Mucosa of rectum (tissue), 2 donors: ENCODE data around the gene PTDSS2.

Experiments
- H3K27ac ChIP-seq, 2 donors: one replicate each; pipeline ENCODE4 v1.7.0; 2013; ENCODE audit warnings: inconsistent platforms in 2 of 2, low read depth in 2 of 2, low read length in 2 of 2
- H3K27me3 ChIP-seq, 2 donors: one replicate each; pipeline ENCODE4 v1.7.0; 2013; ENCODE audit warnings: low read length in 2 of 2; ENCODE audit not compliant: control insufficient read depth in 2 of 2, insufficient read depth in 2 of 2
- H3K36me3 ChIP-seq, 2 donors: one replicate each; pipeline ENCODE4 v1.7.0; 2013; ENCODE audit warnings: low read length in 2 of 2; ENCODE audit not compliant: control insufficient read depth in 2 of 2, insufficient read depth in 2 of 2
- H3K4me1 ChIP-seq, 2 donors: one replicate each; pipeline ENCODE4 v1.7.0; 2013; ENCODE audit warnings: low read length in 2 of 2, mild to moderate bottlenecking in 1 of 2; ENCODE audit not compliant: control insufficient read depth in 2 of 2, insufficient read depth in 2 of 2
- H3K4me3 ChIP-seq, 2 donors: one replicate each; pipeline ENCODE4 v1.7.0; 2013; ENCODE audit warnings: low read length in 2 of 2
- H3K9ac ChIP-seq, 2 donors: one replicate each; pipeline ENCODE4 v1.7.0; 2013; ENCODE audit warnings: low read length in 2 of 2, low read depth in 1 of 2, mild to moderate bottlenecking in 1 of 2
- H3K9me3 ChIP-seq, 2 donors: one replicate each; pipeline ENCODE4 v1.7.0; 2013; ENCODE audit warnings: low read length in 2 of 2; ENCODE audit not compliant: control insufficient read depth in 2 of 2
- donor health status: healthy.
- donor health status: Normal muscosa, but diverticular disease.

Gene PTDSS2

GRCh38 chr11:415640-416041, 34.4 kb upstream of the PTDSS2 start:
- Histone ChIP-seq H3K4me1 (peaks cover 14 to 18% of the 10 kb centered on the region in 2 donors), H3K9me3 (no peaks in the 10 kb centered on the region), H3K9ac (peak overlapping the region; percentile 68 to 94), H3K27ac (peak overlapping the region; percentile 92 to 95), H3K36me3 (no peaks in the 10 kb centered on the region), H3K27me3 (no peaks in the 10 kb centered on the region), H3K4me3 (peak overlapping the region; percentile 66 to 71)

- H3K9ac ChIP-seq, result peak overlapping the region; percentile 68 to 94
Measured at GRCh38 chr11:416051-416756, 33.9 kb upstream of the PTDSS2 start.

GRCh38 chr11:416757-417621, 33.1 kb upstream of the PTDSS2 start:
- H3K9me3 ChIP-seq, result no peaks in the 10 kb centered on the region
- no peaks in the 10 kb centered on the region for H3K27me3 ChIP-seq
- peaks cover 14 to 18% of the 10 kb centered on the region in 2 donors for H3K4me1 ChIP-seq
- peak overlapping the region; percentile 92 to 95 for H3K27ac ChIP-seq
- peak overlapping the region; percentile 75 to 94 for H3K9ac ChIP-seq
- no peaks in the 10 kb centered on the region for H3K36me3 ChIP-seq
- peak overlapping the region; percentile 66 to 71 for H3K4me3 ChIP-seq

More at GRCh38 chr11:416051-416756, 33.9 kb upstream of the PTDSS2 start:
- Histone ChIP-seq H3K9me3 (no peaks in the 10 kb centered on the region), H3K4me3 (peak overlapping the region; percentile 66 to 71), H3K27ac (peak overlapping the region; percentile 92 to 95), H3K4me1 (peaks cover 14 to 18% of the 10 kb centered on the region in 2 donors), H3K27me3 (no peaks in the 10 kb centered on the region), H3K36me3 (no peaks in the 10 kb centered on the region)

GRCh38 chr11:417652-418342, 32.3 kb upstream of the PTDSS2 start:
- H3K27ac ChIP-seq, result peak overlapping the region; percentile 92 to 95
- no peaks in the 10 kb centered on the region for H3K9me3 ChIP-seq
- peak overlapping the region in 1 of 2 donors; percentile 94 for H3K9ac ChIP-seq
- H3K4me3 ChIP-seq, result peak overlapping the region; percentile 66 to 71
- H3K36me3 ChIP-seq, result no peaks in the 10 kb centered on the region
- H3K27me3 ChIP-seq, result no peaks in the 10 kb centered on the region
- H3K4me1 ChIP-seq, result peaks cover 14 to 18% of the 10 kb centered on the region in 2 donors

- no peak overlapping the region for H3K9ac ChIP-seq
- H3K36me3 ChIP-seq, result peaks cover 0 to 3% of the 10 kb centered on the region in 2 donors
- no peaks in the 10 kb centered on the region for H3K9me3 ChIP-seq
- no peak overlapping the region for H3K27ac ChIP-seq
- no peaks in the 10 kb centered on the region for H3K27me3 ChIP-seq
- H3K4me1 ChIP-seq, result peaks cover 14 to 18% of the 10 kb centered on the region in 2 donors
- H3K4me3 ChIP-seq, result no peak overlapping the region
Measured at GRCh38 chr11:418343-419247, 31.5 kb upstream of the PTDSS2 start.

GRCh38 chr11:419248-420005, 30.7 kb upstream of the PTDSS2 start:
- no peaks in the 10 kb centered on the region for H3K9me3 ChIP-seq
- peaks cover 13 to 16% of the 10 kb centered on the region in 2 donors for H3K4me1 ChIP-seq
- no peak overlapping the region for H3K27ac ChIP-seq
- peaks cover 0 to 3% of the 10 kb centered on the region in 2 donors for H3K36me3 ChIP-seq
- H3K27me3 ChIP-seq, result no peaks in the 10 kb centered on the region
- no peak overlapping the region for H3K4me3 ChIP-seq
- H3K9ac ChIP-seq, result no peak overlapping the region

- peaks cover 9 to 10% of the 10 kb centered on the region in 2 donors for H3K4me1 ChIP-seq
- H3K4me3 ChIP-seq, result no peak overlapping the region
- H3K9ac ChIP-seq, result no peak overlapping the region
- H3K27ac ChIP-seq, result no peak overlapping the region
- peaks cover 0 to 3% of the 10 kb centered on the region in 2 donors for H3K36me3 ChIP-seq
- no peaks in the 10 kb centered on the region for H3K27me3 ChIP-seq
- H3K9me3 ChIP-seq, result no peaks in the 10 kb centered on the region
Measured at GRCh38 chr11:420054-420910, 29.8 kb upstream of the PTDSS2 start.

- Histone ChIP-seq H3K9ac (no peak overlapping the region), H3K9me3 (no peaks in the 10 kb centered on the region), H3K4me3 (no peak overlapping the region), H3K4me1 (peaks cover 3 to 4% of the 10 kb centered on the region in 2 donors), H3K36me3 (peaks cover 0 to 3% of the 10 kb centered on the region in 2 donors), H3K27ac (no peak overlapping the region), H3K27me3 (no peaks in the 10 kb centered on the region)
Measured at GRCh38 chr11:420911-421321, 29.2 kb upstream of the PTDSS2 start.
